Dermis microvascular lymphatic vessel endothelial cell (primary cell): Measurements from ENCODE around the gene STAC. TPM values are rescaled to one million over a fixed set of nuclear protein-coding genes. Genes with fewer than 3 reads are reported as not detected.

ENCODE experiments used
- DNase-seq, 2 donors: peaks; one replicate each; pipeline versions ENCODE4 v3.0.0 to v3.0.0-alpha.2; 2010; ENCODE audit warnings: low read depth in 2 of 2
- total RNA-seq: library from RNA; depleted of rRNA; stranded (reverse); fragments of >200 nt; gene quantifications from 2 replicates; pipeline ENCODE4 v1.2.1, GENCODE V29; 2014

Gene STAC
- total RNA-seq, 1 donor from 2014 or later = 2.1 TPM

DNA sequence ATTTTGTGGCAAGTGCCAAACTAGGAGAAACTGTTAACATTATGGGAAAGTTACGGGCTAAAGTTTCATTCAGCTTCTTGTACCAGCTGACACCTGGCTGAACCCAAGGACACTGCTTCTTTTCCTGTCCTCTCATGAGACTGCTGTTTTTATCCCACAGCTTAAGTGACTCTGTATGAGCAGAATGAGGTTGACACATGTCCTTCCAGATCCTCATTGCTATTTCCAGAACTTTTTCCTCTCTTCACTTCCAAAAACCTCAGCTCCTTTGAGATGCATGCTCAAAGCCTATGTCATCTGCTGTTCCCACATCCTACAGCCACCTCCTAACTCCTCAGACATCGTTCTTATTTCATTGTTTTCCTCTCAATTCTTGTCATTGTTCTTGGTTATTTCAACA, 200.4 kb downstream of the STAC start:
- DNase-seq = no peak

GRCh38 chr3:36591959-36592358, 211.7 kb downstream of the STAC start:
- no peak for DNase-seq

- DNase-seq = no peak
Measured at GRCh38 chr3:36595511-36595910, 215.2 kb downstream of the STAC start.

GRCh38 chr3:36596419-36596818, 216.1 kb downstream of the STAC start:
- DNase-seq = no peak

- no peak for DNase-seq
Measured at GRCh38 chr3:36597422-36597821, 217.1 kb downstream of the STAC start.
